ENCODE data around the gene PDS5A. TPM values are rescaled to one million over a fixed set of nuclear protein-coding genes. Genes with fewer than 3 reads are reported as not detected.

The PDS5A gene
- total RNA-seq, 2 donors from 2014 or later: 88.2 to 98.6 TPM

GRCh38 chr4:39963656-39964055 lies 14.1 kb downstream of the PDS5A start:
- H3K27me3 Mint-ChIP-seq (ENCODE audit: insufficient read depth): no peaks in the 10 kb centered on the region
- 80 to 88% methylated on average over 1 to 3 of the region's 5 CpGs for WGBS, 2 experiments (ENCODE audit: insufficient coverage in 1 of 2, insufficient read length in 1 of 2)
- no peak overlapping the region for H3K27ac Mint-ChIP-seq

GRCh38 chr4:39961311-39961877 lies 16.3 kb downstream of the PDS5A start:
- no peak overlapping the region for H3K9ac ChIP-seq (ENCODE audit: extremely low read depth, low read length, poor library complexity, severe bottlenecking)

More at GRCh38 chr4:39963656-39964055, 14.1 kb downstream of the PDS5A start:
- H3K4me1 Mint-ChIP-seq: no peaks in the 10 kb centered on the region
- no peak overlapping the region for H3K9ac ChIP-seq (ENCODE audit: extremely low read depth, low read length, poor library complexity, severe bottlenecking)
- DNase-seq: no peak
- no peak for TF ChIP-seq CTCF (conservative IDR thresholded peaks at IDR 0.05)
- no peak overlapping the region for H3K27ac ChIP-seq (ENCODE audit: low read depth, low read length)
- H3K9me3 Mint-ChIP-seq: no peaks in the 10 kb centered on the region
- H3K27me3 ChIP-seq (ENCODE audit: control insufficient read depth, insufficient read depth, low read length, poor library complexity, severe bottlenecking): no peaks in the 10 kb centered on the region
- no peaks in the 10 kb centered on the region for H3K4me1 ChIP-seq (ENCODE audit: control insufficient read depth, insufficient read depth, low read length)
- no peak overlapping the region for H3K4me3 ChIP-seq (ENCODE audit: low read length)
- H3K9me3 ChIP-seq (ENCODE audit: control insufficient read depth, low read length): no peaks in the 10 kb centered on the region
- H3K36me3 ChIP-seq (ENCODE audit: control insufficient read depth, insufficient read depth, low read length): peaks cover 40% of the 10 kb centered on the region
- no peak overlapping the region for H3K4me3 Mint-ChIP-seq
- H3K36me3 Mint-ChIP-seq (ENCODE audit: low read depth): peaks cover 37% of the 10 kb centered on the region

GRCh38 chr4:39950861-39951481 lies 26.7 kb downstream of the PDS5A start:
- Mint-ChIP-seq H3K36me3 (ENCODE audit: low read depth) (peaks cover 19% of the 10 kb centered on the region), H3K9me3 (no peaks in the 10 kb centered on the region), H3K27ac (no peak overlapping the region), H3K4me1 (no peaks in the 10 kb centered on the region), H3K4me3 (no peak overlapping the region), H3K27me3 (ENCODE audit: insufficient read depth) (no peaks in the 10 kb centered on the region)
- peaks cover 3% of the 10 kb centered on the region for H3K4me1 ChIP-seq (ENCODE audit: control insufficient read depth, insufficient read depth, low read length)
- no peak overlapping the region for H3K27ac ChIP-seq (ENCODE audit: low read depth, low read length)
- H3K4me3 ChIP-seq (ENCODE audit: low read length): no peak overlapping the region
- no peak for DNase-seq
- peaks cover 19% of the 10 kb centered on the region for H3K36me3 ChIP-seq (ENCODE audit: control insufficient read depth, insufficient read depth, low read length)
- H3K9me3 ChIP-seq (ENCODE audit: control insufficient read depth, low read length): no peaks in the 10 kb centered on the region
- TF ChIP-seq CTCF (conservative IDR thresholded peaks at IDR 0.05): no peak
- no peak overlapping the region for H3K9ac ChIP-seq (ENCODE audit: extremely low read depth, low read length, poor library complexity, severe bottlenecking)
- H3K27me3 ChIP-seq (ENCODE audit: control insufficient read depth, insufficient read depth, low read length, poor library complexity, severe bottlenecking): no peaks in the 10 kb centered on the region

More at GRCh38 chr4:39961311-39961877, 16.3 kb downstream of the PDS5A start:
- no peaks in the 10 kb centered on the region for H3K4me1 Mint-ChIP-seq
- H3K9me3 ChIP-seq (ENCODE audit: control insufficient read depth, low read length): no peaks in the 10 kb centered on the region
- DNase-seq: no peak
- H3K36me3 Mint-ChIP-seq (ENCODE audit: low read depth): peaks cover 33% of the 10 kb centered on the region
- 74 to 96% methylated on average over 3 to 12 of the region's 12 CpGs for WGBS, 2 experiments (ENCODE audit: insufficient coverage in 1 of 2, insufficient read length in 1 of 2)
- no peak overlapping the region for H3K4me3 ChIP-seq (ENCODE audit: low read length)
- no peak overlapping the region for H3K27ac Mint-ChIP-seq
- H3K27me3 Mint-ChIP-seq (ENCODE audit: insufficient read depth): no peaks in the 10 kb centered on the region
- H3K27ac ChIP-seq (ENCODE audit: low read depth, low read length): no peak overlapping the region
- H3K27me3 ChIP-seq (ENCODE audit: control insufficient read depth, insufficient read depth, low read length, poor library complexity, severe bottlenecking): no peaks in the 10 kb centered on the region
- no peaks in the 10 kb centered on the region for H3K9me3 Mint-ChIP-seq
- H3K4me1 ChIP-seq (ENCODE audit: control insufficient read depth, insufficient read depth, low read length): no peaks in the 10 kb centered on the region
- H3K4me3 Mint-ChIP-seq: no peak overlapping the region
- H3K36me3 ChIP-seq (ENCODE audit: control insufficient read depth, insufficient read depth, low read length): peaks cover 35% of the 10 kb centered on the region
- no peak for TF ChIP-seq CTCF (conservative IDR thresholded peaks at IDR 0.05)

All from endodermal cell (in vitro differentiated cells).